HCT116 (cell line): ENCODE data around the gene NYAP1. TPM values are rescaled to one million over a fixed set of nuclear protein-coding genes. Genes with fewer than 3 reads are reported as not detected.

Experiments
- ATAC-seq: fragments of 200-7000 bp; cut with Tn5 transposase; 2 replicates; pipeline ENCODE4 v1.9.1; 2020; ENCODE audit warnings: mild to moderate bottlenecking, moderate library complexity
- BruUV-seq: library from RNA; stranded (reverse); fragments of 400-500 nt; replicated peaks from 2 replicates; lab custom pipeline; 2021; lab: Mats Ljungman, UMichigan
- CTCF ChIA-PET: fragments of 300-600 bp; sonication (Branson Sonifier 250); formaldehyde crosslinking; loops from one replicate; lab custom pipeline; 2021; ENCODE audit warnings: antibody characterized with exemption; lab: Charles Lee
- POLR2A ChIA-PET: fragments of 300-600, 350-600 bp; sonication (Branson Sonifier 250); formaldehyde crosslinking; loops from one replicate; lab custom pipeline; 2021; ENCODE audit warnings: antibody characterized with exemption; lab: Charles Lee
- RAD21 ChIA-PET, 2 experiments: fragments of 300-600 bp; sonication (Branson Sonifier 250); formaldehyde crosslinking; loops; one replicate each; lab custom pipeline; 2023; ENCODE audit warnings: low total read pairs in 2 of 2; ENCODE audit not compliant: uncharacterized antibody in 2 of 2, unreplicated experiment in 2 of 2, low non-redundant PET in 1 of 2; lab: Charles Lee
- DNase-seq: peaks from one replicate; pipeline ENCODE4 v3.0.0-alpha.2; 2010; ENCODE audit warnings: low read depth, low spot score
- H2AFZ ChIP-seq: fragments of 200-600 bp; shearing (Covaris generic), sonication (generic); 2 replicates; pipeline ENCODE4 v1.6.1; 2017; ENCODE audit warnings: low read depth, mixed run types, mixed read lengths, antibody characterized with exemption, low read length; ENCODE audit not compliant: poor library complexity, severe bottlenecking
- H3K27ac ChIP-seq: 2 replicates; pipeline ENCODE4 v1.5.1; 2012; ENCODE audit warnings: low read depth, low read length
- H3K27me3 ChIP-seq: fragments of 200-600 bp; sonication (generic); 2 replicates; pipeline ENCODE4 v1.6.1; 2016; ENCODE audit warnings: mixed run types, low read length, mixed read lengths; ENCODE audit not compliant: insufficient read depth
- H3K36me3 ChIP-seq, 2 experiments: fragments of 200-500 bp in 1 of 2; fragments of 200-600 bp in 1 of 2; sonication (Bioruptor generic) in 1 of 2; sonication (generic) in 1 of 2; 2 replicates each; pipeline versions ENCODE4 v1.5.1 to v1.6.1; 2014 to 2016; ENCODE audit warnings: low read length in 2 of 2, inconsistent platforms in 1 of 2, mixed read lengths in 1 of 2, mixed run types in 1 of 2; ENCODE audit not compliant: insufficient read depth in 2 of 2, control insufficient read depth in 1 of 2
- H3K4me1 ChIP-seq, 2 experiments: fragments of 200-600 bp in 1 of 2; sonication (generic) in 1 of 2; 2 replicates each; pipeline versions ENCODE4 v1.5.1 to v1.6.1; 2012 to 2017; ENCODE audit warnings: low read length in 2 of 2, inconsistent platforms in 1 of 2, mild to moderate bottlenecking in 1 of 2, mixed read lengths in 1 of 2, mixed run types in 1 of 2, moderate library complexity in 1 of 2; ENCODE audit not compliant: insufficient read depth in 2 of 2, control insufficient read depth in 1 of 2
- H3K4me2 ChIP-seq: fragments of 200-600 bp; sonication (generic); 2 replicates; pipeline ENCODE4 v1.6.1; 2017; ENCODE audit warnings: mixed run types, low read length, mixed read lengths
- H3K4me3 ChIP-seq, 2 experiments: fragments of 200-600 bp in 1 of 2; sonication (generic) in 1 of 2; replicated peaks in 1 of 2; 2 replicates each; pipeline ENCODE4 v1.5.1; 2011 to 2016; ENCODE audit warnings: low read length in 2 of 2, control low read depth in 1 of 2, low read depth in 1 of 2, mild to moderate bottlenecking in 1 of 2, mixed read lengths in 1 of 2, mixed run types in 1 of 2
- H3K79me2 ChIP-seq: fragments of 200-600 bp; sonication (generic); 2 replicates; pipeline ENCODE4 v1.6.1; 2017; ENCODE audit warnings: mild to moderate bottlenecking, mixed run types, low read length, moderate library complexity, mixed read lengths; ENCODE audit not compliant: insufficient read depth
- H3K9ac ChIP-seq: fragments of 200-600 bp; sonication (generic); 2 replicates; pipeline ENCODE4 v1.6.1; 2016; ENCODE audit warnings: low read length, mixed read lengths
- H3K9me2 ChIP-seq: fragments of 200-600 bp; sonication (generic), shearing (Covaris generic); 2 replicates; pipeline ENCODE4 v1.6.1; 2017; ENCODE audit warnings: mixed run types, mild to moderate bottlenecking, moderate library complexity; ENCODE audit not compliant: insufficient read depth
- H3K9me3 ChIP-seq, 2 experiments: fragments of 200-500 bp in 1 of 2; fragments of 200-600 bp in 1 of 2; sonication (Bioruptor generic) in 1 of 2; sonication (generic) in 1 of 2; 2 replicates each; pipeline ENCODE4 v1.6.1; 2014 to 2017; ENCODE audit warnings: low read length in 2 of 2, mixed read lengths in 2 of 2, inconsistent platforms in 1 of 2, low read depth in 1 of 2, mild to moderate bottlenecking in 1 of 2, mixed run types in 1 of 2, moderate library complexity in 1 of 2; ENCODE audit not compliant: control insufficient read depth in 1 of 2, insufficient read depth in 1 of 2
- H4K20me1 ChIP-seq: fragments of 200-600 bp; sonication (generic), shearing (Covaris generic); 2 replicates; pipeline ENCODE4 v1.6.1; 2017; ENCODE audit warnings: mixed run types, mild to moderate bottlenecking, moderate library complexity; ENCODE audit not compliant: insufficient read depth
- CBX3 ChIP-seq: IDR thresholded peaks from 2 replicates; pipeline ENCODE4 v1.6.1; 2012; ENCODE audit warnings: low read depth
- EGR1 ChIP-seq: IDR thresholded peaks from 2 replicates; pipeline ENCODE4 v1.6.1; 2012; ENCODE audit warnings: low read depth
- ELF1 ChIP-seq: IDR thresholded peaks from 2 replicates; pipeline ENCODE4 v1.6.1; 2012; ENCODE audit warnings: low read depth, borderline replicate concordance
- EZH2 ChIP-seq: fragments of 200-600 bp; sonication (generic); IDR thresholded peaks from 2 replicates; pipeline ENCODE4 v1.6.1; 2017; ENCODE audit warnings: antibody characterized with exemption, mixed run types
- EZH2phosphoT487 ChIP-seq: fragments of 200-600 bp; IDR thresholded peaks from 2 replicates; pipeline ENCODE4 v1.6.1; 2018; ENCODE audit warnings: antibody characterized with exemption, borderline replicate concordance
- FOSL1 ChIP-seq: IDR thresholded peaks from 2 replicates; pipeline ENCODE4 v1.6.1; 2012; ENCODE audit warnings: low read depth
- JUND ChIP-seq: IDR thresholded peaks from 2 replicates; pipeline ENCODE4 v1.6.1; 2012
- POLR2A ChIP-seq: IDR thresholded peaks from 2 replicates; pipeline ENCODE4 v1.7.0; 2011; ENCODE audit warnings: borderline replicate concordance; ENCODE audit not compliant: insufficient read depth, insufficient read length; ENCODE audit errors: extremely low read depth
- SIN3A ChIP-seq: IDR thresholded peaks from 2 replicates; pipeline ENCODE4 v1.6.1; 2012; ENCODE audit warnings: low read depth
- SP1 ChIP-seq: IDR thresholded peaks from 2 replicates; pipeline ENCODE4 v1.6.1; 2012; ENCODE audit warnings: low read depth
- SRF ChIP-seq: IDR thresholded peaks from 2 replicates; pipeline ENCODE4 v1.6.1; 2012; ENCODE audit warnings: low read depth
- TCF7L2 ChIP-seq: IDR thresholded peaks from 2 replicates; pipeline ENCODE4 v1.7.0; 2011; ENCODE audit warnings: borderline replicate concordance, inconsistent platforms; ENCODE audit not compliant: insufficient read depth, insufficient read length; ENCODE audit errors: extremely low read depth
- ZFX ChIP-seq: fragments of 450-650 bp; IDR thresholded peaks from 2 replicates; pipeline ENCODE4 v1.6.1; 2017
- ZNF274 ChIP-seq: fragments of 200-500 bp; sonication (Bioruptor generic); IDR thresholded peaks from 2 replicates; pipeline ENCODE4 v1.6.1; 2014; ENCODE audit warnings: mild to moderate bottlenecking, low read depth, low read length, inconsistent platforms
- intact Hi-C: fragments of 100-400 bp; cut with micrococcal nuclease; formaldehyde crosslinking; loops from 2 replicates; pipeline ENCODE4 v1.10.0; 2022
- total RNA-seq: library from RNA; stranded (reverse); gene quantifications from one replicate; pipeline ENCODE4 v1.2.1, GENCODE V29; 2021; ENCODE audit not compliant: unreplicated experiment
- TF ChIP-seq, protein P1 (sequence below): IDR thresholded peaks from 2 replicates; pipeline ENCODE4 v1.6.1; 2011; ENCODE audit warnings: mild to moderate bottlenecking, low read length, moderate library complexity; ENCODE audit not compliant: insufficient replicate concordance; ENCODE audit errors: extremely low read depth
- TF ChIP-seq, protein P2 (sequence below): IDR thresholded peaks from 2 replicates; pipeline ENCODE4 v1.6.1; 2012
- TF ChIP-seq, protein P3 (sequence below): IDR thresholded peaks from 2 replicates; pipeline ENCODE4 v1.6.1; 2012; ENCODE audit warnings: low read depth

Gene NYAP1
- total RNA-seq, 1 experiment from 2014 or later: 6.7 TPM

DNA sequence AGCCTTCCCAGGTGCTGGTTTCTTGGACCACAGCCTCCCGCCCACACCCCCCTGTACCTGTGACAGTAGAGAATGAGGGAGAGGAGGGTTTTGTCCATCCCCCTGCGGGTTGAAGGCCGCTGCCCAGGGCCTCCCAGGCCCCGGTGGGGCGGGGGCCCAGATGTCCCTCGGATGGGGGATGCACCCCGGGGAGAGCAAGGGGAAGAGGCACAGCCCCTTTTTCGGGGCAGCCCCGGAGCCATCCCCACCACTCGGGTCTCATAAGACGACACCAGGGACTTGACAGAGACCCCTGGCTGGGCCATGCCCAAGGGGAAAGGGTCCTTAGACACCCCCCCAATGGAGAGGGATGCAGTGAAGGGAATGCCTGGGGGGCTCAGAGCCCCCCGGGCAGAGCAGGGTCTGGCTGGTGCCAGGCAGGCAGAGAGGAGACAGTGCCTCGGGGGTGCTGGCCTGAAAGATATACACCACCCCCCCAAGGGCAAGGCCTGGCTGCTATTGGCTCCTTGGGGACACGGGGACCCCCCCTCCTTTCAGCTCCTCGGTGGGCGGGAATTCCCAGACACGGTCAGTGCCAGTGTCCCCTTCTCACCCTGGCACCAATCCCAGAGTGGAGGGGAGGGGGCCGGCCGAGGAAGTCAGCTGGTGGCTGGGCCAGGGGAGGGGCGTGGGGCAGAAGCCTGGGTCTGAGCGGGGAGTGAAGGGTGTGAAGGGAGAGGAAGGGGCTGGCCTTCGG, 15.9 kb upstream of the NYAP1 start:
- POLR2A ChIA-PET: no interaction called here
- TF ChIP-seq JUND: no peak
- TF ChIP-seq, protein P1, sequence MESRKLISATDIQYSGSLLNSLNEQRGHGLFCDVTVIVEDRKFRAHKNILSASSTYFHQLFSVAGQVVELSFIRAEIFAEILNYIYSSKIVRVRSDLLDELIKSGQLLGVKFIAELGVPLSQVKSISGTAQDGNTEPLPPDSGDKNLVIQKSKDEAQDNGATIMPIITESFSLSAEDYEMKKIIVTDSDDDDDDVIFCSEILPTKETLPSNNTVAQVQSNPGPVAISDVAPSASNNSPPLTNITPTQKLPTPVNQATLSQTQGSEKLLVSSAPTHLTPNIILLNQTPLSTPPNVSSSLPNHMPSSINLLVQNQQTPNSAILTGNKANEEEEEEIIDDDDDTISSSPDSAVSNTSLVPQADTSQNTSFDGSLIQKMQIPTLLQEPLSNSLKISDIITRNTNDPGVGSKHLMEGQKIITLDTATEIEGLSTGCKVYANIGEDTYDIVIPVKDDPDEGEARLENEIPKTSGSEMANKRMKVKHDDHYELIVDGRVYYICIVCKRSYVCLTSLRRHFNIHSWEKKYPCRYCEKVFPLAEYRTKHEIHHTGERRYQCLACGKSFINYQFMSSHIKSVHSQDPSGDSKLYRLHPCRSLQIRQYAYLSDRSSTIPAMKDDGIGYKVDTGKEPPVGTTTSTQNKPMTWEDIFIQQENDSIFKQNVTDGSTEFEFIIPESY: no peak
- TF ChIP-seq CBX3: no peak
- TF ChIP-seq EZH2: no peak
- TF ChIP-seq FOSL1: no peak
- TF ChIP-seq ZNF274: no peak
- TF ChIP-seq SP1: no peak
- no peak for TF ChIP-seq EZH2phosphoT487
- TF ChIP-seq EGR1: no peak
- TF ChIP-seq, protein P2, sequence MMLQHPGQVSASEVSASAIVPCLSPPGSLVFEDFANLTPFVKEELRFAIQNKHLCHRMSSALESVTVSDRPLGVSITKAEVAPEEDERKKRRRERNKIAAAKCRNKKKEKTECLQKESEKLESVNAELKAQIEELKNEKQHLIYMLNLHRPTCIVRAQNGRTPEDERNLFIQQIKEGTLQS: no peak
- TF ChIP-seq ELF1: no peak
- TF ChIP-seq ZFX: no peak
- TF ChIP-seq, protein P3, sequence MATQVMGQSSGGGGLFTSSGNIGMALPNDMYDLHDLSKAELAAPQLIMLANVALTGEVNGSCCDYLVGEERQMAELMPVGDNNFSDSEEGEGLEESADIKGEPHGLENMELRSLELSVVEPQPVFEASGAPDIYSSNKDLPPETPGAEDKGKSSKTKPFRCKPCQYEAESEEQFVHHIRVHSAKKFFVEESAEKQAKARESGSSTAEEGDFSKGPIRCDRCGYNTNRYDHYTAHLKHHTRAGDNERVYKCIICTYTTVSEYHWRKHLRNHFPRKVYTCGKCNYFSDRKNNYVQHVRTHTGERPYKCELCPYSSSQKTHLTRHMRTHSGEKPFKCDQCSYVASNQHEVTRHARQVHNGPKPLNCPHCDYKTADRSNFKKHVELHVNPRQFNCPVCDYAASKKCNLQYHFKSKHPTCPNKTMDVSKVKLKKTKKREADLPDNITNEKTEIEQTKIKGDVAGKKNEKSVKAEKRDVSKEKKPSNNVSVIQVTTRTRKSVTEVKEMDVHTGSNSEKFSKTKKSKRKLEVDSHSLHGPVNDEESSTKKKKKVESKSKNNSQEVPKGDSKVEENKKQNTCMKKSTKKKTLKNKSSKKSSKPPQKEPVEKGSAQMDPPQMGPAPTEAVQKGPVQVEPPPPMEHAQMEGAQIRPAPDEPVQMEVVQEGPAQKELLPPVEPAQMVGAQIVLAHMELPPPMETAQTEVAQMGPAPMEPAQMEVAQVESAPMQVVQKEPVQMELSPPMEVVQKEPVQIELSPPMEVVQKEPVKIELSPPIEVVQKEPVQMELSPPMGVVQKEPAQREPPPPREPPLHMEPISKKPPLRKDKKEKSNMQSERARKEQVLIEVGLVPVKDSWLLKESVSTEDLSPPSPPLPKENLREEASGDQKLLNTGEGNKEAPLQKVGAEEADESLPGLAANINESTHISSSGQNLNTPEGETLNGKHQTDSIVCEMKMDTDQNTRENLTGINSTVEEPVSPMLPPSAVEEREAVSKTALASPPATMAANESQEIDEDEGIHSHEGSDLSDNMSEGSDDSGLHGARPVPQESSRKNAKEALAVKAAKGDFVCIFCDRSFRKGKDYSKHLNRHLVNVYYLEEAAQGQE: no peak
- no peak for TF ChIP-seq TCF7L2
- TF ChIP-seq SRF: no peak
- no peak for TF ChIP-seq SIN3A
- TF ChIP-seq POLR2A: no peak
- TF ChIP-seq, all 23 proteins: peak for 0

More for the DNA sequence above, 15.9 kb upstream of the NYAP1 start:
- Histone ChIP-seq H3K36me3 (0 out of 4 replicates have a peak, but pooled peaks cover 0 to 2% of the 10 kb centered on the region in 2 experiments), H3K27ac (no peak overlapping the region), H3K4me3 (no peak overlapping the region), H3K9ac (no peak overlapping the region), H2AFZ (no peak overlapping the region), H3K79me2 (no peaks in the 10 kb centered on the region), H3K9me3 (no peaks in the 10 kb centered on the region), H3K27me3 (no peaks in the 10 kb centered on the region), H3K4me2 (no peak overlapping the region), H3K4me1 (peaks cover 17 to 39% of the 10 kb centered on the region in 2 experiments), H4K20me1 (no peaks in the 10 kb centered on the region), H3K9me2 (no peaks in the 10 kb centered on the region)
- RAD21 ChIA-PET: no interaction called here
- intact Hi-C loops: loop anchor here (2.0 kb wide), 2 partner anchors 223 to 385 kb away; partner anchors contain the start of gene SLC12A9
- DNase-seq (no peak), ATAC-seq (no peak)
- CTCF ChIA-PET: no interaction called here
- BruUV-seq: no TSS peak
